IMR-90 (cell line): Measurements from ENCODE around the gene MAP7. TPM values are rescaled to one million over a fixed set of nuclear protein-coding genes. Genes with fewer than 3 reads are reported as not detected.

Experiments
- ATAC-seq: fragments of 200-7000 bp; cut with Tn5 transposase; 2 replicates; pipeline ENCODE4 v1.9.1; 2020; ENCODE audit warnings: low read depth, mild to moderate bottlenecking, moderate library complexity
- BruUV-seq: library from RNA; stranded (reverse); fragments of 400-500 nt; replicated peaks from 2 replicates; lab custom pipeline; 2021; lab: Mats Ljungman, UMichigan
- CTCF ChIA-PET: fragments of 300-600 bp; formaldehyde crosslinking; extraction: SDS; loops from one replicate; lab custom pipeline; 2021; ENCODE audit warnings: antibody characterized with exemption; lab: Yijun Ruan, JAX
- POLR2A ChIA-PET: fragments of 300-600 bp; sonication (Branson Sonifier 250); formaldehyde crosslinking; loops from one replicate; lab custom pipeline; 2022; ENCODE audit warnings: antibody characterized with exemption; ENCODE audit not compliant: unreplicated experiment; lab: Charles Lee
- DNase-seq: peaks from one replicate; pipeline ENCODE4 v3.0.0; 2013
- H2AFZ ChIP-seq: replicated peaks from 2 replicates; pipeline ENCODE3; 2013; ENCODE audit warnings: low read length, mild to moderate bottlenecking; ENCODE audit not compliant: poor library complexity
- H2AK5ac ChIP-seq: 2 replicates; pipeline ENCODE4 v1.6.1; 2013; ENCODE audit warnings: low read depth, low read length, inconsistent platforms
- H2AK9ac ChIP-seq: replicated peaks from 2 replicates; pipeline ENCODE3; 2013; ENCODE audit warnings: mild to moderate bottlenecking, low read depth, low read length, moderate library complexity; ENCODE audit not compliant: poor library complexity
- H2BK120ac ChIP-seq: 2 replicates; pipeline ENCODE4 v1.6.1; 2013; ENCODE audit warnings: low read depth, low read length, inconsistent platforms
- H2BK15ac ChIP-seq: 3 replicates; pipeline ENCODE4 v1.6.1; 2013; ENCODE audit warnings: low read depth, low read length, inconsistent platforms
- H2BK20ac ChIP-seq: 2 replicates; pipeline ENCODE4 v1.6.1; 2013; ENCODE audit warnings: low read depth, mild to moderate bottlenecking, inconsistent platforms, low read length, moderate library complexity
- H2BK5ac ChIP-seq: 2 replicates; pipeline ENCODE4 v1.6.1; 2013; ENCODE audit warnings: mild to moderate bottlenecking, low read depth, low read length, inconsistent platforms; ENCODE audit not compliant: poor library complexity, severe bottlenecking
- H3K14ac ChIP-seq: replicated peaks from 2 replicates; pipeline ENCODE4 v1.6.1; 2013; ENCODE audit warnings: low read depth, low read length, inconsistent platforms
- H3K18ac ChIP-seq: 2 replicates; pipeline ENCODE4 v1.6.1; 2013; ENCODE audit warnings: low read depth, low read length, control low read depth
- H3K23ac ChIP-seq: 2 replicates; pipeline ENCODE4 v1.6.1; 2013; ENCODE audit warnings: low read depth, low read length, inconsistent platforms
- H3K27ac ChIP-seq: 2 replicates; pipeline ENCODE4 v1.5.1; 2013; ENCODE audit warnings: mild to moderate bottlenecking, control low read depth, low read length; ENCODE audit not compliant: insufficient read depth
- H3K27me3 ChIP-seq: 2 replicates; pipeline ENCODE4 v1.6.1; 2013; ENCODE audit warnings: low read length; ENCODE audit not compliant: control insufficient read depth, insufficient read depth
- H3K36me3 ChIP-seq: 2 replicates; pipeline ENCODE4 v1.6.1; 2013; ENCODE audit warnings: low read length, mixed read lengths; ENCODE audit not compliant: control insufficient read depth, insufficient read depth
- H3K4ac ChIP-seq: 2 replicates; pipeline ENCODE4 v1.6.1; 2013; ENCODE audit warnings: low read depth, low read length, inconsistent platforms
- H3K4me1 ChIP-seq: 2 replicates; pipeline ENCODE4 v1.6.1; 2013; ENCODE audit warnings: low read length, mixed read lengths; ENCODE audit not compliant: control insufficient read depth, insufficient read depth
- H3K4me2 ChIP-seq: 2 replicates; pipeline ENCODE4 v1.6.1; 2013; ENCODE audit warnings: low read depth, mild to moderate bottlenecking, control low read depth, low read length, moderate library complexity
- H3K4me3 ChIP-seq: 2 replicates; pipeline ENCODE4 v1.5.1; 2013; ENCODE audit warnings: low read depth, mild to moderate bottlenecking, control low read depth, low read length, moderate library complexity; ENCODE audit not compliant: insufficient read depth
- H3K56ac ChIP-seq: 2 replicates; pipeline ENCODE4 v1.6.1; 2013; ENCODE audit warnings: low read length, inconsistent platforms; ENCODE audit not compliant: insufficient read depth; ENCODE audit errors: extremely low read depth
- H3K79me1 ChIP-seq, 2 experiments: 2 replicates each; pipeline ENCODE4 v1.6.1; 2013; ENCODE audit warnings: low read length in 2 of 2, inconsistent platforms in 1 of 2, low read depth in 1 of 2
- H3K9ac ChIP-seq: 2 replicates; pipeline ENCODE4 v1.6.1; 2013; ENCODE audit warnings: low read depth, low read length, control low read depth
- H3K9me1 ChIP-seq: 2 replicates; pipeline ENCODE4 v1.6.1; 2013; ENCODE audit warnings: low read length, inconsistent platforms; ENCODE audit not compliant: insufficient read depth
- H3K9me3 ChIP-seq: 2 replicates; pipeline ENCODE4 v1.6.1; 2013; ENCODE audit warnings: low read length; ENCODE audit not compliant: control insufficient read depth, insufficient read depth
- H4K20me1 ChIP-seq: 2 replicates; pipeline ENCODE4 v1.6.1; 2013; ENCODE audit warnings: low read length, inconsistent platforms; ENCODE audit not compliant: insufficient read depth
- H4K5ac ChIP-seq: 2 replicates; pipeline ENCODE4 v1.6.1; 2013; ENCODE audit warnings: mild to moderate bottlenecking, low read depth, low read length, control low read depth
- H4K8ac ChIP-seq, 2 experiments: 2 replicates each; pipeline ENCODE4 v1.6.1; 2013; ENCODE audit warnings: low read depth in 2 of 2, low read length in 2 of 2, control low read depth in 1 of 2, inconsistent platforms in 1 of 2
- H4K91ac ChIP-seq: 2 replicates; pipeline ENCODE4 v1.6.1; 2013; ENCODE audit warnings: low read depth, low read length, inconsistent platforms; ENCODE audit not compliant: insufficient read depth
- BHLHE40 ChIP-seq: fragments of 150-350 bp; IDR thresholded peaks from 2 replicates; pipeline ENCODE4 v1.6.1; 2016; ENCODE audit warnings: mild to moderate bottlenecking, low read depth, low read length
- CEBPB ChIP-seq: IDR thresholded peaks from 2 replicates; pipeline ENCODE4 v1.6.1; 2012; ENCODE audit warnings: low read depth, low read length, improper control_type of control experiment
- CHD1 ChIP-seq: IDR thresholded peaks from 2 replicates; pipeline ENCODE4 v1.6.1; 2012; ENCODE audit warnings: low read depth, low read length, improper control_type of control experiment
- FOS ChIP-seq: fragments of 150-350 bp; IDR thresholded peaks from 2 replicates; pipeline ENCODE4 v1.6.1; 2016; ENCODE audit warnings: low read depth, low read length
- MAFK ChIP-seq: IDR thresholded peaks from 2 replicates; pipeline ENCODE4 v1.6.1; 2012; ENCODE audit warnings: low read depth, low read length, improper control_type of control experiment
- MAZ ChIP-seq: IDR thresholded peaks from 2 replicates; pipeline ENCODE4 v1.6.1; 2012; ENCODE audit warnings: low read depth, mild to moderate bottlenecking, low read length, improper control_type of control experiment, moderate library complexity, borderline replicate concordance
- MXI1 ChIP-seq: IDR thresholded peaks from 2 replicates; pipeline ENCODE4 v1.6.1; 2012; ENCODE audit warnings: low read depth, mild to moderate bottlenecking, low read length, moderate library complexity, borderline replicate concordance
- NFE2L2 ChIP-seq: fragments of 150-350 bp; IDR thresholded peaks from 2 replicates; pipeline ENCODE4 v1.6.1; 2016; ENCODE audit warnings: low read depth, mild to moderate bottlenecking, low read length
- POLR2A ChIP-seq: IDR thresholded peaks from 2 replicates; pipeline ENCODE4 v1.6.1; 2012; ENCODE audit warnings: mild to moderate bottlenecking, low read depth, low read length
- RAD21 ChIP-seq: IDR thresholded peaks from 2 replicates; pipeline ENCODE4 v1.6.1; 2012; ENCODE audit warnings: low read length, improper control_type of control experiment
- RCOR1 ChIP-seq: IDR thresholded peaks from 2 replicates; pipeline ENCODE4 v1.6.1; 2012; ENCODE audit warnings: mild to moderate bottlenecking, low read length, improper control_type of control experiment; ENCODE audit not compliant: insufficient replicate concordance
- RFX5 ChIP-seq: IDR thresholded peaks from 2 replicates; pipeline ENCODE4 v1.8.0; 2012; ENCODE audit warnings: low read depth, mild to moderate bottlenecking, low read length, moderate library complexity
- SMC3 ChIP-seq: fragments of 150-350 bp; IDR thresholded peaks from 2 replicates; pipeline ENCODE4 v1.6.1; 2016; ENCODE audit warnings: low read depth, mild to moderate bottlenecking, antibody characterized with exemption, low read length, moderate library complexity
- WGBS, 2 experiments: methylation state at CpG; one replicate each; pipeline versions ENCODE4 v1.1.5 to v1.1.7; 2013; ENCODE audit warnings: missing lambda C conversion rate in 2 of 2; ENCODE audit not compliant: insufficient read length in 1 of 2; ENCODE audit errors: extremely low coverage in 2 of 2; 5-methylcytosine and 5-hydroxymethylcytosine counted together
- dilution Hi-C: fragments of 300-500 bp; cut with HindIII; formaldehyde crosslinking; loops from one replicate; pipeline ENCODE4 v1.14.3; 2018; ENCODE audit warnings: low sequenced_read_pairs; ENCODE audit not compliant: unreplicated experiment
- in situ Hi-C: fragments of 300-500 bp; cut with MboI; formaldehyde crosslinking; loops from 3 replicates; pipeline ENCODE4 v1.14.3; 2019; ENCODE audit warnings: low sequenced_read_pairs, inconsistent platforms, mixed read lengths
- intact Hi-C: fragments of 100-400 bp; cut with micrococcal nuclease; formaldehyde crosslinking; loops from 2 replicates; pipeline ENCODE4 v1.10.0; 2022
- polyA plus RNA-seq, 3 experiments: library from polyadenylated mRNA; depleted of rRNA; stranded (reverse); fragments of >200 nt; gene quantifications; 2 replicates each; pipeline ENCODE4 v1.2.3, GENCODE V29; 2012; ENCODE audit warnings: low replicate concordance in 1 of 3
- total RNA-seq: library from RNA; depleted of rRNA; stranded (reverse); fragments of >200 nt; gene quantifications from 2 replicates; pipeline ENCODE4 v1.2.3, GENCODE V29; 2012
- TF ChIP-seq, protein P1 (sequence below): fragments of 150-350 bp; IDR thresholded peaks from 2 replicates; pipeline ENCODE4 v1.6.1; 2016; ENCODE audit warnings: low read depth, mild to moderate bottlenecking, low read length, moderate library complexity, borderline replicate concordance
- TF ChIP-seq, protein P2 (sequence below): fragments of 150-350 bp; IDR thresholded peaks from 2 replicates; pipeline ENCODE4 v1.6.1; 2017; ENCODE audit warnings: mild to moderate bottlenecking, antibody characterized with exemption, low read length, low read depth
- TF ChIP-seq, protein P3 (sequence below): conservative IDR thresholded peaks from 2 replicates; pipeline ENCODE4 v1.5.1; 2012; ENCODE audit warnings: mild to moderate bottlenecking, low read depth, low read length, improper control_type of control experiment

Gene MAP7
- total and polyA plus RNA-seq, 2 of the 4 experiments (the other 2 are of a cell fraction), result 0.19 to 0.36 TPM

DNA sequence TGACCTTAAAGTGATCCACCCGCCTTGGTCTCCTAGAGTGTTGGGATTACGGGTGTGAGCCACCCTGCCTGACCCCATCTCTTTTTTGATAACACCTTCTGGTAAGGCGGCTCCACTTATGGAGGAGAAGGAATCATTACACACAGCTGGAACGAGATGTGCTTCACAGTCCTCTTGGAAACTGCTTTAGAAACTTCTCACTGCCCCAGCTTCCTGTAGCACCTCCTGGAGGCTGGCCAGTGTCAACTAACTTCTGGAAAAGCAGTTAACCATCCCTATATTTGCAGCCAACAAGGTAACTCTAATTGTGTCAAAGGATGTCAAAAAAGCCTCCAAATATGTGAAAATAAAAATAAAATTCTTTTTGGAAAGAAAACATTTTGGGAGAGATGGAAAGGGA, 211.7 kb downstream of the MAP7 start:
- WGBS, 2 experiments, result no CpG with 5 or more reads among the region's 4 CpGs
- H3K4me3 ChIP-seq, result no peak overlapping the region
- H2BK5ac ChIP-seq, result no peak overlapping the region
- H2AFZ ChIP-seq, result no peak overlapping the region
- no peak overlapping the region for H3K27ac ChIP-seq
- H3K36me3 ChIP-seq, result no peaks in the 10 kb centered on the region
- H2BK120ac ChIP-seq, result no peak overlapping the region
- dilution Hi-C loops, result no loop called here
- ChIA-PET POLR2A (no interaction called here), CTCF (interaction anchor here (0.6 kb wide), 1 partner anchor 874 kb away, joined by 3 read pairs; no protein-coding TSS in a partner anchor)
- H2AK5ac ChIP-seq, result no peak overlapping the region
- H3K18ac ChIP-seq, result no peak overlapping the region
- H3K56ac ChIP-seq, result no peak overlapping the region
- TF ChIP-seq POLR2A (no peak), MAZ (no peak), RFX5 (no peak), SMC3 (no peak), FOS (no peak), BHLHE40 (no peak), NFE2L2 (no peak), MAFK (no peak), MXI1 (no peak), RAD21 (no peak), RCOR1 (no peak), CEBPB (no peak), CHD1 (no peak)
- TF ChIP-seq, protein P1, sequence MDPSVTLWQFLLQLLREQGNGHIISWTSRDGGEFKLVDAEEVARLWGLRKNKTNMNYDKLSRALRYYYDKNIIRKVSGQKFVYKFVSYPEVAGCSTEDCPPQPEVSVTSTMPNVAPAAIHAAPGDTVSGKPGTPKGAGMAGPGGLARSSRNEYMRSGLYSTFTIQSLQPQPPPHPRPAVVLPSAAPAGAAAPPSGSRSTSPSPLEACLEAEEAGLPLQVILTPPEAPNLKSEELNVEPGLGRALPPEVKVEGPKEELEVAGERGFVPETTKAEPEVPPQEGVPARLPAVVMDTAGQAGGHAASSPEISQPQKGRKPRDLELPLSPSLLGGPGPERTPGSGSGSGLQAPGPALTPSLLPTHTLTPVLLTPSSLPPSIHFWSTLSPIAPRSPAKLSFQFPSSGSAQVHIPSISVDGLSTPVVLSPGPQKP, result no peak
- TF ChIP-seq, protein P2, sequence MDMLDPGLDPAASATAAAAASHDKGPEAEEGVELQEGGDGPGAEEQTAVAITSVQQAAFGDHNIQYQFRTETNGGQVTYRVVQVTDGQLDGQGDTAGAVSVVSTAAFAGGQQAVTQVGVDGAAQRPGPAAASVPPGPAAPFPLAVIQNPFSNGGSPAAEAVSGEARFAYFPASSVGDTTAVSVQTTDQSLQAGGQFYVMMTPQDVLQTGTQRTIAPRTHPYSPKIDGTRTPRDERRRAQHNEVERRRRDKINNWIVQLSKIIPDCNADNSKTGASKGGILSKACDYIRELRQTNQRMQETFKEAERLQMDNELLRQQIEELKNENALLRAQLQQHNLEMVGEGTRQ, result no peak
- TF ChIP-seq, protein P3, sequence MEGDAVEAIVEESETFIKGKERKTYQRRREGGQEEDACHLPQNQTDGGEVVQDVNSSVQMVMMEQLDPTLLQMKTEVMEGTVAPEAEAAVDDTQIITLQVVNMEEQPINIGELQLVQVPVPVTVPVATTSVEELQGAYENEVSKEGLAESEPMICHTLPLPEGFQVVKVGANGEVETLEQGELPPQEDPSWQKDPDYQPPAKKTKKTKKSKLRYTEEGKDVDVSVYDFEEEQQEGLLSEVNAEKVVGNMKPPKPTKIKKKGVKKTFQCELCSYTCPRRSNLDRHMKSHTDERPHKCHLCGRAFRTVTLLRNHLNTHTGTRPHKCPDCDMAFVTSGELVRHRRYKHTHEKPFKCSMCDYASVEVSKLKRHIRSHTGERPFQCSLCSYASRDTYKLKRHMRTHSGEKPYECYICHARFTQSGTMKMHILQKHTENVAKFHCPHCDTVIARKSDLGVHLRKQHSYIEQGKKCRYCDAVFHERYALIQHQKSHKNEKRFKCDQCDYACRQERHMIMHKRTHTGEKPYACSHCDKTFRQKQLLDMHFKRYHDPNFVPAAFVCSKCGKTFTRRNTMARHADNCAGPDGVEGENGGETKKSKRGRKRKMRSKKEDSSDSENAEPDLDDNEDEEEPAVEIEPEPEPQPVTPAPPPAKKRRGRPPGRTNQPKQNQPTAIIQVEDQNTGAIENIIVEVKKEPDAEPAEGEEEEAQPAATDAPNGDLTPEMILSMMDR, result no peak
- no peak overlapping the region for H2BK15ac ChIP-seq
- H3K4ac ChIP-seq, result no peak overlapping the region
- H4K20me1 ChIP-seq, result no peaks in the 10 kb centered on the region
- H3K9ac ChIP-seq, result no peak overlapping the region
- H3K4me2 ChIP-seq, result no peak overlapping the region
- H4K5ac ChIP-seq, result no peak overlapping the region
- peaks cover 3% of the 10 kb centered on the region; the same call in 1 of the 2 replicates for H3K4me1 ChIP-seq
- H2AK9ac ChIP-seq, result no peak overlapping the region
- intact Hi-C loops, result no loop called here
- BruUV-seq, result no TSS peak
- H3K79me1 ChIP-seq, result no peaks in the 10 kb centered on the region
- H2BK20ac ChIP-seq, result no peak overlapping the region
- ATAC-seq (no peak), DNase-seq (no peak)
- H3K27me3 ChIP-seq, result peaks cover 2% of the 10 kb centered on the region; the same call in 1 of the 2 replicates
- H3K14ac ChIP-seq, result no peak overlapping the region
- H4K8ac ChIP-seq, result no peak overlapping the region
- H3K23ac ChIP-seq, result no peak overlapping the region
- in situ Hi-C loops, result no loop called here
- no peaks in the 10 kb centered on the region for H3K9me1 ChIP-seq
- H4K91ac ChIP-seq, result no peak overlapping the region
- H3K9me3 ChIP-seq, result no peaks in the 10 kb centered on the region
